Ureter (tissue), 1 donor: ENCODE results near the gene CHMP4B. TPM values are rescaled to one million over a fixed set of nuclear protein-coding genes. Genes with fewer than 3 reads are reported as not detected.

Source experiments
- DNase-seq: peaks from one replicate; pipeline ENCODE4 v3.0.0-alpha.2; 2020; ENCODE audit warnings: low spot score
- total RNA-seq: library from RNA; stranded (reverse); gene quantifications from one replicate; pipeline ENCODE4 v1.2.4, GENCODE V29; 2023
- donor health status: DM: yes; HTN: yes; CAD: no.

Gene CHMP4B
- total RNA-seq, 1 donor from 2014 or later, result 124 TPM

- DNase-seq, result no peak
These were observed 9.2 kb downstream of the CHMP4B start for GRCh38 chr20:33820362-33820761.

- DNase-seq, result no peak
These were observed 10.2 kb downstream of the CHMP4B start for GRCh38 chr20:33821270-33821836.

- DNase-seq, result no peak
These were observed 11.3 kb downstream of the CHMP4B start for GRCh38 chr20:33822423-33822822.

GRCh38 chr20:33822991-33823390 lies 11.8 kb downstream of the CHMP4B start:
- no peak for DNase-seq

GRCh38 chr20:33824852-33825251 lies 13.7 kb downstream of the CHMP4B start:
- no peak for DNase-seq

GRCh38 chr20:33825340-33826269 lies 14.5 kb downstream of the CHMP4B start:
- DNase-seq, result no peak

GRCh38 chr20:33826270-33826897 lies 15.2 kb downstream of the CHMP4B start:
- DNase-seq, result no peak

- DNase-seq, result no peak
These were observed 16.0 kb downstream of the CHMP4B start for GRCh38 chr20:33827109-33827508.

GRCh38 chr20:33827634-33828325 lies 16.6 kb downstream of the CHMP4B start:
- no peak for DNase-seq

- no peak for DNase-seq
These were observed 17.2 kb downstream of the CHMP4B start for GRCh38 chr20:33828326-33828844.

- no peak for DNase-seq
These were observed 17.9 kb downstream of the CHMP4B start for GRCh38 chr20:33828967-33829560.

GRCh38 chr20:33829636-33830035 lies 18.5 kb downstream of the CHMP4B start:
- no peak for DNase-seq

- no peak for DNase-seq
These were observed 19.2 kb downstream of the CHMP4B start for GRCh38 chr20:33830371-33830770.

GRCh38 chr20:33832103-33832804 lies 21.1 kb downstream of the CHMP4B start:
- no peak for DNase-seq

GRCh38 chr20:33833333-33833732 lies 22.2 kb downstream of the CHMP4B start:
- DNase-seq, result no peak

GRCh38 chr20:33835615-33836172 lies 24.5 kb downstream of the CHMP4B start:
- DNase-seq, result no peak

GRCh38 chr20:33836277-33836676 lies 25.1 kb downstream of the CHMP4B start:
- no peak for DNase-seq

GRCh38 chr20:33837096-33837830 lies 26.1 kb downstream of the CHMP4B start:
- DNase-seq, result no peak

- DNase-seq, result no peak
These were observed 27.1 kb downstream of the CHMP4B start for GRCh38 chr20:33838035-33838864.
